Sigmoid colon (tissue), 7 donors: ENCODE data around the gene KCNIP3. TPM values are rescaled to one million over a fixed set of nuclear protein-coding genes. Genes with fewer than 3 reads are reported as not detected.

Source experiments
- DNase-seq: peaks from one replicate; pipeline ENCODE4 v3.0.0-alpha.2; 2019
- H3K27ac ChIP-seq, 4 donors: fragments of 200-600 bp; sonication (generic); one replicate each; pipeline ENCODE4 v1.5.1; 2016 to 2019; ENCODE audit warnings: mild to moderate bottlenecking in 1 of 4
- H3K27me3 ChIP-seq, 3 donors: fragments of 200-600 bp; sonication (generic); one replicate each; pipeline ENCODE4 v1.5.1; 2019; ENCODE audit warnings: mild to moderate bottlenecking in 1 of 3
- H3K36me3 ChIP-seq, 4 donors: fragments of 200-600 bp; sonication (generic); one replicate each; pipeline ENCODE4 v1.5.1; 2016 to 2019
- H3K4me1 ChIP-seq, 4 donors: fragments of 200-600 bp; sonication (generic); one replicate each; pipeline ENCODE4 v1.5.1; 2017 to 2019
- H3K4me3 ChIP-seq, 4 donors: fragments of 200-600 bp; sonication (generic); one replicate each; pipeline ENCODE4 v1.5.1; 2017 to 2019; ENCODE audit warnings: mild to moderate bottlenecking in 2 of 4, moderate library complexity in 1 of 4
- H3K9me3 ChIP-seq, 4 donors: fragments of 200-600 bp in 3 of 4; sonication (generic) in 3 of 4; one replicate each; pipeline versions ENCODE4 v1.5.1 to v1.6.1; 2013 to 2019
- CTCF ChIP-seq, 4 experiments: fragments of 450-650 bp in 3 of 4; fragments of 200-600 bp in 1 of 4; IDR thresholded peaks; one replicate each; pipeline ENCODE4 v1.5.1; 2016 to 2019; ENCODE audit warnings: antibody characterized with exemption in 4 of 4, mild to moderate bottlenecking in 3 of 4, moderate library complexity in 2 of 4
- EP300 ChIP-seq, 4 donors: sonication (generic); formaldehyde crosslinking; IDR thresholded peaks; one replicate each; pipeline ENCODE4 v1.6.1; 2017; ENCODE audit warnings: antibody characterized with exemption in 4 of 4
- POLR2A ChIP-seq, 2 donors: fragments of 450-650 bp; IDR thresholded peaks; one replicate each; pipeline ENCODE4 v1.6.1; 2016; ENCODE audit warnings: antibody characterized with exemption in 2 of 2, mild to moderate bottlenecking in 2 of 2, moderate library complexity in 2 of 2
- POLR2AphosphoS5 ChIP-seq, 4 donors: sonication (generic); formaldehyde crosslinking; IDR thresholded peaks; one replicate each; pipeline ENCODE4 v1.6.1; 2017; ENCODE audit warnings: antibody characterized with exemption in 4 of 4
- WGBS, 2 donors: extraction: QIAGEN DNeasy Blood & Tissue Kit; methylation state at CpG; one replicate each; pipeline ENCODE4 v1.1.7; 2013; 5-methylcytosine and 5-hydroxymethylcytosine counted together
- intact Hi-C: fragments of 100-400 bp; cut with DNase I; formaldehyde crosslinking; loops from one replicate; pipeline ENCODE4 v1.15.1; 2023
- polyA plus RNA-seq, 3 donors: library from polyadenylated mRNA; stranded (reverse); fragments of 200-250 nt; gene quantifications; one replicate each; pipeline ENCODE4 v1.2.3, GENCODE V29; 2013
- total RNA-seq, 4 donors: library from RNA; depleted of rRNA; stranded (reverse); fragments of >200 nt; gene quantifications; one replicate each; pipeline ENCODE4 v1.1.0, GENCODE V29; 2016
- donor health status: healthy with polysubstance abuse.
- donor health status: Bipolar disorder and iron deficiency.
- donor health status: healthy.

Gene KCNIP3
- total and polyA plus RNA-seq, 7 donors: 1.8 to 23.8 (median 11.8) TPM

DNA sequence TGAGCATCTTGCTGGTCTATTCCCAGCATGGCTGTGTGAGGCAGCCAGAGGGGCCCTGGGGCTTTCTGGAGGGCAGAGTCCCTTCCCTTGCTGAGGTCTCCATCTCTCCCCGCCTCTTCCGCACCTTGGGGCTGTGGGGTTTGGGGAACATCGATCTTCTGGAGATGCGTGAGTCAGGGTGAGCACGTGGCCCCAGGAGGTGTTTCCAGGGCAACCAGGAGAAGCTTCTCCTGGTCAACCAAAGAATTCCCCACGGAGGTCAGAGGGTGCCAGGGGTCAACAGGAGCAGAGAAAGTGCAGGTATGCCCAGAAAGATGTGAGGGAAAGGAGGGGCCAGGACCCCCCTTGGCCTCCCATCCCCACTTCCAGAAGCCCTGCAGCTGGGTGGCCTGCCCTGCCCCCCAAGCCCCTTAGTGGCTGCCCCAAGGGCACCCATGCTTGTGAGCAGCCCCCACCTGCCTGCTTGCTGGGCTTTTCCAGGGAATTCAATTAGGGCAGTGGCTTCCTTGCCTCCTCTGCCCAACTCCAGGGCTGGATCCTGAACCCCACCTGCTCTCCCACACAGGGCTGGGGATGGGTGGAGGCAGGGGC is 25.7 kb upstream of the KCNIP3 start:
- DNase-seq: no peak
- Histone ChIP-seq H3K36me3 (no peaks in the 10 kb centered on the region), H3K27ac (no peak overlapping the region), H3K27me3 (no peaks in the 10 kb centered on the region), H3K4me1 (no peaks in the 10 kb centered on the region), H3K9me3 (no peaks in the 10 kb centered on the region), H3K4me3 (no peak overlapping the region)
- TF ChIP-seq EP300 (IDR thresholded peaks at IDR 0.05) (no peak), POLR2AphosphoS5 (IDR thresholded peaks at IDR 0.05) (no peak), POLR2A (IDR thresholded peaks at IDR 0.05) (no peak), CTCF (IDR thresholded peaks at IDR 0.05) (no peak)
- WGBS, 2 donors: 82 to 87% methylated on average over 6 of the region's 6 CpGs
- intact Hi-C loops: no loop called here

GRCh38 chr2:95272299-95272751 is 24.8 kb upstream of the KCNIP3 start:
- Histone ChIP-seq H3K27ac (no peak overlapping the region), H3K36me3 (no peaks in the 10 kb centered on the region), H3K4me1 (no peaks in the 10 kb centered on the region), H3K9me3 (no peaks in the 10 kb centered on the region), H3K27me3 (no peaks in the 10 kb centered on the region), H3K4me3 (no peak overlapping the region)
- DNase-seq: no peak
- intact Hi-C loops: no loop called here
- WGBS, 2 donors: 92 to 93% methylated on average over 6 of the region's 6 CpGs
- no peak for TF ChIP-seq EP300 (IDR thresholded peaks at IDR 0.05)
- no peak for TF ChIP-seq POLR2AphosphoS5 (IDR thresholded peaks at IDR 0.05)
- no peak for TF ChIP-seq CTCF (IDR thresholded peaks at IDR 0.05)
- TF ChIP-seq POLR2A (IDR thresholded peaks at IDR 0.05): no peak

GRCh38 chr2:95272781-95273180 is 24.4 kb upstream of the KCNIP3 start:
- H3K4me1 ChIP-seq: no peaks in the 10 kb centered on the region
- intact Hi-C loops: no loop called here
- no peak overlapping the region for H3K4me3 ChIP-seq
- no peak for TF ChIP-seq POLR2A (IDR thresholded peaks at IDR 0.05)
- no peaks in the 10 kb centered on the region for H3K36me3 ChIP-seq
- WGBS, 2 donors: 41 to 58% methylated on average over 1 of the region's 1 CpG
- H3K27ac ChIP-seq: no peak overlapping the region
- H3K9me3 ChIP-seq: no peaks in the 10 kb centered on the region
- DNase-seq: no peak
- no peaks in the 10 kb centered on the region for H3K27me3 ChIP-seq

DNA sequence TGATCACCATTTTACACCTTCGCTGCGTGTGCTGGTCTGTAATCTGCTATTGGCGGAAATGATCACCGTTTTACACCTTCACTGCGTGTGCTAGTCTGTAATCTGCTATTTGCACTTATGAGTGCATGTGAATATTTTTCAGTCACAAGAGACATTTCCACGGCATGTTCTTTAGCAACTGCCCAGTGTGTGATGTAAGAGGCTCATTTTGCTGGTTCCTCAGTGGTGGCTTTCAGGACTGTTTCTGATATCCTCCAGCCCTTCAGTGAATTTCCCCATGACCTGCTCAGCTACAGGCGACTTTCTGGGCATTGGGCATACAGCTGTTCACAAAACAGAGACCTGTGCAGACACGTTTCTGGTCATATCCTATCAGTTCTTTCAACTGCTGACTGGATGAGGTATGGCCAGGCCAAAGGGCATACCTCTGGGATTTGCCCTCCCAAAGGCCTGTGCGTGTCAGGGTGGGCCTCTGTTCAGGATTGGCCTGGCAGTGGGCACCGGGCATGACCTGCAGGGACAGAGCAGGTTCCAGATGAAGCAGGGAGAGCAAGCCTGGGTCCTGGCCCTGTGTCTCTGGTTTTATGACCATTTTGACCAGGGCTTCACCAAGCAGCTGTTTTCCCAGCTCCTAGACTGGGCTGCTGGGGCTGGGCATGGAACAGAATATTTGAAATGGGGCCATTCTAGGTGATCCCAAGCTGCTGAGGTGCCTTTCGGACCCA is 23.4 kb upstream of the KCNIP3 start:
- Histone ChIP-seq H3K27me3 (no peaks in the 10 kb centered on the region), H3K27ac (no peak overlapping the region), H3K4me3 (no peak overlapping the region), H3K36me3 (no peaks in the 10 kb centered on the region), H3K9me3 (no peaks in the 10 kb centered on the region), H3K4me1 (no peaks in the 10 kb centered on the region)
- WGBS, 2 donors: 69 to 87% methylated on average over 11 of the region's 11 CpGs
- DNase-seq: peak; percentile 24
- TF ChIP-seq POLR2AphosphoS5 (IDR thresholded peaks at IDR 0.05) (no peak), EP300 (IDR thresholded peaks at IDR 0.05) (no peak), POLR2A (IDR thresholded peaks at IDR 0.05) (no peak), CTCF (IDR thresholded peaks at IDR 0.05) (no peak)
- intact Hi-C loops: no loop called here

DNA sequence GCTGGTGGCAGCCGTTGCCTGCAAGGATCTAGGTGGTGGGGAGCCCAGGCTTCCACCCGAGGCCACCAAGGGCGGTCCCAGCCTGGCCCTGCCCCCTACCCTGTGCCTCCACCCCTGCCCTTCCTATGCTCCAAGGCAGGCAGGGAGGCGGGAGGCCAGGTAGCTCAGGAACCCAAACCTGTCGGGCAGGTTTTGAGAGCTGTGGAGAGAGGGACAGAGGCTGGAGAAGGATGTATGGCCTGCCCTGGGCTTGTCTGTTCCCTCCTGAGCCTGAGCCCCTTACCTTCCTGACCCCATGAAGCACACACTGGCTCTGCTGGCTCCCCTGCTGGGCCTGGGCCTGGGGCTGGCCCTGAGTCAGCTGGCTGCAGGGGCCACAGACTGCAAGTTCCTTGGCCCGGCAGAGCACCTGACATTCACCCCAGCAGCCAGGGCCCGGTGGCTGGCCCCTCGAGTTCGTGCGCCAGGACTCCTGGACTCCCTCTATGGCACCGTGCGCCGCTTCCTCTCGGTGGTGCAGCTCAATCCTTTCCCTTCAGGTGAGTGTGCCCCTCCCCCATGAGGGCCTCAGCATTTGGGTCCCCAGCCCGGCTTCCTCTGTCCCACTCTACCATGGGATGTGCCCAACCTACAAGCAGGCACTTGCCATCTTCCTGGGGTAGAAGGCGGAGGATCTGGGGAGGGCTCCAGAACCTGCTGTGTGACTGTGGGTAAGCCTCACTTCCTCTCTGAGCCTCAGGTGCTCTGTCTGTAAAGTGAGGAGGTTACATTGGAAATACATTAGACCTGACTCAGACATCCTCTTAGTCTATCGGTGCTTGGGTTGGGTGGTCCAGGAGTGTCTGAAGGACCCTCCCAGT is 22.6 kb upstream of the KCNIP3 start, which contains the start of gene PROM2:
TSS of gene PROM2 (plus strand) at position 159 of the 860 bp plus-strand sequence. CDS start at position 296, 137 bp downstream.
- Histone ChIP-seq H3K27ac (no peak within 1 kb of the TSS), H3K4me1 (no peaks in the 10 kb centered on the region), H3K9me3 (no peaks in the 10 kb centered on the region), H3K27me3 (no peaks in the 10 kb centered on the region), H3K36me3 (no peaks in the 10 kb centered on the region), H3K4me3 (no peak within 1 kb of the TSS)
- 14 to 62% methylated on average over 17 of the region's 17 CpGs for WGBS, 2 donors
- TF ChIP-seq CTCF (IDR thresholded peaks at IDR 0.05) (no peak), POLR2A (IDR thresholded peaks at IDR 0.05) (no peak), POLR2AphosphoS5 (IDR thresholded peaks at IDR 0.05) (no peak), EP300 (IDR thresholded peaks at IDR 0.05) (no peak)
- intact Hi-C loops: no loop called here
- peak; percentile 53 for DNase-seq
